Neural progenitor cell (in vitro differentiated cells): Measurements from ENCODE around the gene TRNT1. TPM values are rescaled to one million over a fixed set of nuclear protein-coding genes. Genes with fewer than 3 reads are reported as not detected.

Experiments
- DNase-seq: peaks from one replicate; pipeline ENCODE4 v3.0.0-alpha.2; 2016; ENCODE audit warnings: low spot score
- H2AFZ ChIP-seq: fragments of 200-600 bp; sonication (generic); replicated peaks from 2 replicates; pipeline ENCODE4 v1.6.1; 2016; ENCODE audit warnings: antibody characterized with exemption
- H3F3A ChIP-seq: fragments of 200-600 bp; sonication (generic); 2 replicates; pipeline ENCODE4 v1.6.1; 2016; ENCODE audit warnings: antibody characterized with exemption, low read depth
- H3K27ac ChIP-seq: fragments of 200-600 bp; sonication (generic); 2 replicates; pipeline ENCODE4 v1.5.1; 2016; ENCODE audit warnings: mild to moderate bottlenecking
- H3K27me3 ChIP-seq: fragments of 200-600 bp; sonication (generic); 2 replicates; pipeline ENCODE4 v1.6.1; 2016; ENCODE audit warnings: mild to moderate bottlenecking, moderate library complexity
- H3K36me3 ChIP-seq: fragments of 200-600 bp; sonication (generic); 2 replicates; pipeline ENCODE4 v1.5.1; 2016
- H3K4me1 ChIP-seq: fragments of 200-600 bp; sonication (generic); 2 replicates; pipeline ENCODE4 v1.6.1; 2016; ENCODE audit warnings: mixed run types
- H3K4me2 ChIP-seq: fragments of 200-600 bp; sonication (generic); 2 replicates; pipeline ENCODE4 v1.6.1; 2016
- H3K4me3 ChIP-seq: fragments of 200-600 bp; sonication (generic); 2 replicates; pipeline ENCODE4 v1.5.1; 2016
- H3K79me2 ChIP-seq: fragments of 200-600 bp; sonication (generic); 2 replicates; pipeline ENCODE4 v1.6.1; 2016; ENCODE audit warnings: low read depth
- H3K9ac ChIP-seq: fragments of 200-600 bp; sonication (generic); 2 replicates; pipeline ENCODE4 v1.6.1; 2016
- H3K9me3 ChIP-seq: fragments of 200-600 bp; sonication (generic); 2 replicates; pipeline ENCODE4 v1.5.1; 2016; ENCODE audit warnings: low read depth
- H4K20me1 ChIP-seq: fragments of 200-600 bp; sonication (generic); 2 replicates; pipeline ENCODE4 v1.6.1; 2016; ENCODE audit warnings: low read depth
- H3K27ac Mint-ChIP-seq: 3 replicates; pipeline ENCODE4 v1.8.0; 2021; ENCODE audit warnings: mixed read lengths
- H3K27me3 Mint-ChIP-seq: 2 replicates; pipeline ENCODE4 v1.8.0; 2022; ENCODE audit warnings: low read depth, mild to moderate bottlenecking, inconsistent platforms, moderate library complexity, mixed read lengths; ENCODE audit not compliant: insufficient read depth
- H3K36me3 Mint-ChIP-seq: 3 replicates; pipeline ENCODE4 v1.8.0; 2021; ENCODE audit warnings: mixed read lengths
- H3K4me1 Mint-ChIP-seq: 3 replicates; pipeline ENCODE4 v1.8.0; 2021; ENCODE audit warnings: mixed read lengths
- H3K4me3 Mint-ChIP-seq: 3 replicates; pipeline ENCODE4 v1.8.0; 2021; ENCODE audit warnings: mild to moderate bottlenecking, moderate library complexity, mixed read lengths
- H3K9me3 Mint-ChIP-seq: 3 replicates; pipeline ENCODE4 v1.8.0; 2020; ENCODE audit warnings: mixed read lengths
- CTCF ChIP-seq: fragments of 200-600 bp; sonication (generic); IDR thresholded peaks from 2 replicates; pipeline ENCODE4 v1.5.1; 2017; ENCODE audit warnings: antibody characterized with exemption, mild to moderate bottlenecking
- EZH2 ChIP-seq: fragments of 200-600 bp; sonication (generic); IDR thresholded peaks from 2 replicates; pipeline ENCODE4 v1.6.1; 2017; ENCODE audit warnings: antibody characterized with exemption, mild to moderate bottlenecking, moderate library complexity
- EZH2phosphoT487 ChIP-seq: fragments of 200-600 bp; sonication (generic); IDR thresholded peaks from 2 replicates; pipeline ENCODE4 v1.6.1; 2017; ENCODE audit warnings: antibody characterized with exemption
- total RNA-seq: library from RNA; depleted of rRNA; stranded (reverse); fragments of >200 nt; gene quantifications from 2 replicates; pipeline ENCODE4 v1.2.3, GENCODE V29; 2015; ENCODE audit warnings: low replicate concordance

Gene TRNT1
- total RNA-seq, 1 donor from 2014 or later: 38.8 TPM

- TF ChIP-seq EZH2phosphoT487 (no peak), CTCF (no peak), EZH2 (no peak)
- Mint-ChIP-seq H3K9me3 (no peaks in the 10 kb centered on the region), H3K27ac (no peak overlapping the region), H3K27me3 (peaks cover 5% of the 10 kb centered on the region), H3K4me1 (no peaks in the 10 kb centered on the region), H3K36me3 (no peaks in the 10 kb centered on the region), H3K4me3 (no peak overlapping the region)
- no peaks in the 10 kb centered on the region for H4K20me1 ChIP-seq
- no peak overlapping the region for H3K4me2 ChIP-seq
- no peak overlapping the region for H3K4me3 ChIP-seq
- no peak for DNase-seq
- H2AFZ ChIP-seq: no peak overlapping the region
- H3F3A ChIP-seq: no peaks in the 10 kb centered on the region
- H3K4me1 ChIP-seq: no peaks in the 10 kb centered on the region
- H3K27me3 ChIP-seq: no peaks in the 10 kb centered on the region
- no peak overlapping the region for H3K9ac ChIP-seq
- no peaks in the 10 kb centered on the region for H3K9me3 ChIP-seq
- H3K79me2 ChIP-seq: no peaks in the 10 kb centered on the region
- no peaks in the 10 kb centered on the region for H3K36me3 ChIP-seq
- no peak overlapping the region for H3K27ac ChIP-seq
These were observed 37.7 kb upstream of the TRNT1 start for GRCh38 chr3:3089017-3089416.

GRCh38 chr3:3097958-3098357 lies 28.8 kb upstream of the TRNT1 start:
- Histone ChIP-seq H3K79me2 (no peaks in the 10 kb centered on the region), H2AFZ (no peak overlapping the region), H3K9me3 (no peaks in the 10 kb centered on the region), H3K27ac (no peak overlapping the region), H4K20me1 (no peaks in the 10 kb centered on the region), H3K4me1 (no peaks in the 10 kb centered on the region), H3K4me2 (no peak overlapping the region), H3F3A (no peaks in the 10 kb centered on the region), H3K9ac (no peak overlapping the region), H3K4me3 (no peak overlapping the region), H3K36me3 (no peaks in the 10 kb centered on the region), H3K27me3 (no peaks in the 10 kb centered on the region)
- Mint-ChIP-seq H3K27me3 (peaks cover 3% of the 10 kb centered on the region), H3K9me3 (no peaks in the 10 kb centered on the region), H3K36me3 (no peaks in the 10 kb centered on the region), H3K4me3 (no peak overlapping the region), H3K4me1 (peaks cover 5% of the 10 kb centered on the region), H3K27ac (no peak overlapping the region)
- TF ChIP-seq CTCF (no peak), EZH2phosphoT487 (no peak), EZH2 (no peak)
- no peak for DNase-seq

DNA sequence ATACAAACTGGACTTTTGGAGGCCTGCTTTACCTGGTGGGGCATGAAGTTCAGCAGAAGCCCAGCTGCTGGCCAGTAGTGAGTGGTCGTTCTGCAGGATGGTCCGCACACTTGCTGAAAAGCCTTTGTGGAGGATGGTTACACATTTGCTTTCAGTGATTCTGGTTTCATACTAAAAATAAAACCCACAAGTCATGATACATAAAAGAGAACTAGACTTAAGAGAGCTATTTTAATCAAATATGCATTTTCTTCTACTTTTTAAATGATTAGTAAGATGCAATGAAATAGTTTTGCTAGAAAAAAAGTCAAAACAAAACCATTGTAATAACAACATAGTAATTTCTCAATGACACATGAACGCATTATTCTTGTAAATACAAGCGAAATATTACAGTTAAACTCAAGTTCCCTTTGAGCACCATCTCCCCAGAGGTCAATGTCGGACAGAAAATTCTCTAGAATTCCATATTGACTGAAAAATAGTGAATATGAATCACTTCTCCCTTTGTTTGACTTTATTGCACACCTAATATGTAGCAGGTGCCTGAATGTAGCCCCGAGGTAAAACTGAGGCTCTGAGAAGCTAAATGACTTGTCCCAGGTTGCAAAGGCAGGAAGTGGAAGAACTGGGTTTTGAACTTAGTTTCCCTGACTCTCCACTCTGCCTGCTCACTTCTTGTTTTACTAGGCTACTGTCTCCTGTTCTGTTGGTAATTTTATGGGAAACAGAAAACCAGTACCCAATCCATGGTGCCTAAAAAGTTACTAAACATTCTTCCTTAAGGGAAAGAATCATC lies 24.9 kb upstream of the TRNT1 start:
- H3K27ac Mint-ChIP-seq: no peak overlapping the region
- TF ChIP-seq CTCF (no peak), EZH2 (no peak), EZH2phosphoT487 (no peak)
- Histone ChIP-seq H3K4me3 (no peak overlapping the region), H3K27me3 (no peaks in the 10 kb centered on the region), H3K9me3 (no peaks in the 10 kb centered on the region), H2AFZ (no peak overlapping the region), H3K4me1 (no peaks in the 10 kb centered on the region), H3F3A (no peaks in the 10 kb centered on the region), H3K36me3 (no peaks in the 10 kb centered on the region), H3K9ac (no peak overlapping the region), H3K79me2 (no peaks in the 10 kb centered on the region), H3K27ac (no peak overlapping the region), H3K4me2 (no peak overlapping the region), H4K20me1 (no peaks in the 10 kb centered on the region)
- no peak for DNase-seq
- peaks cover 3% of the 10 kb centered on the region for H3K27me3 Mint-ChIP-seq
- H3K36me3 Mint-ChIP-seq: no peaks in the 10 kb centered on the region
- H3K9me3 Mint-ChIP-seq: no peaks in the 10 kb centered on the region
- no peak overlapping the region for H3K4me3 Mint-ChIP-seq
- H3K4me1 Mint-ChIP-seq: peaks cover 4% of the 10 kb centered on the region
